Dedifferentiated amniotic fluid mesenchymal stem cell (primary cell): ENCODE measurements around the gene ABCC2.
A peak's percentile ranks its signal among the peaks of the same experiment; 100 is the strongest.
"Not testable (repeated sequence)": the region's sequence is repeated elsewhere in the genome, so short reads cannot be mapped to it uniquely, and the experiment has no call there.

Experiments used
- DNase-seq: peaks from one replicate; pipeline ENCODE4 v3.0.0-alpha.2; 2016; ENCODE audit errors: extremely low spot score

Gene ABCC2

DNA sequence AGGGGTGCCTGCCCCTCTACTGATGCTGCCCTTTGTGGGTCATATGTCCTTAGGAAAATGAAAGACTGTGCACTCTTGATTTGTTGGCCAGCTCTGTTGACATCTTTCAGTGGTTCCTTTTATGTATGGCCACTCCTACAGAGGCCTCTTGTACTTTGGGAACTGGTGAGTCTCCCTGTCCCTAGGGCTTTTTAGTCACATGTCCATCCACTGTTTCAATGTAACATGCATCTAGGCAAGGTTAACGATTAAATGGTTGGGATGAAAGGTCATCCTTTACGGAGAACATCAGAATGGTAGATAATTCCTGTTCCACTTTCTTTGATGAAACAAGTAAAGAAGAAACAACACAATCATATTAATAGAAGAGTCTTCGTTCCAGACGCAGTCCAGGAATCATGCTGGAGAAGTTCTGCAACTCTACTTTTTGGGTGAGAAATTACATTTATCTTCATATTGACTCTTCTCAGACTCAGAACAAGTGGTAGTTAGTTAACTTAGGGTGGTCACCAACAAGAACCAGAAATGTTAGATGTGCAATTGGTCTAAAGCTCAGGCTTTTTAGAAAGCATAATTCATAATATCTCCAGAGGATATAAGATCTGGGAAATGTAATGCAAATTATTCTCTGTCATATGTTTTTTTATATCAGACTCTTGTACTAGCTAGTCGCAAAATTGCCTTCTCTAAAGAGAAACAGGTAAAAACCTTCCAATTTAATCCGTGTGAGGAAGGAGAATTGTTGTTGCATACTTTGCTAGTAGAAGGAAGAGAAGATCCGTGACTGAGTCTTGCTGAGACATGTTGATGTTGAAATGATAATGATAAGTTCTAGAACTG is at the start of gene ABCC2:
Gene ABCC2, plus strand, starts transcription at position 194 of the 840 bp plus-strand sequence. Its CDS starts 205 bp downstream, at position 399.
- DNase-seq, result no peak

DNA sequence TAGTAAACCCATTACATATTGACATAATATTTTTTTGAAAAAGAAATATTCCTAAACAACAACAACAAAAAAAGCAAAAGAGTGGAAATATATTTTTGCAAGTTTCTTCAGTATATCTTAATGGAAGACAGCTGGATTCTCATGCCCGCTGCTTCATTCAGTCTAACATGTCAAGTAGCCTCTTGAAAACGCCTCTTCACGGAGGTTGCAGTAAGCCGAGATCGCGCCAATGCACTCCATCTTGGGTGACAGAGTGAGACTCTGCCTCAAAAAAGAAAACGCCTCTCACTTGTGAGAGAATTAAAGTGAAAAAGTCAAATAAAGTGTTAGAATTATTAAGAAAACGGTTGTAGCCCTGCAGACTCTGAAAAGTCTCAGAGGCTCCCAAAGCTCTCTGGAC is 49.1 kb upstream of the ABCC2 start:
- DNase-seq, result no peak

DNA sequence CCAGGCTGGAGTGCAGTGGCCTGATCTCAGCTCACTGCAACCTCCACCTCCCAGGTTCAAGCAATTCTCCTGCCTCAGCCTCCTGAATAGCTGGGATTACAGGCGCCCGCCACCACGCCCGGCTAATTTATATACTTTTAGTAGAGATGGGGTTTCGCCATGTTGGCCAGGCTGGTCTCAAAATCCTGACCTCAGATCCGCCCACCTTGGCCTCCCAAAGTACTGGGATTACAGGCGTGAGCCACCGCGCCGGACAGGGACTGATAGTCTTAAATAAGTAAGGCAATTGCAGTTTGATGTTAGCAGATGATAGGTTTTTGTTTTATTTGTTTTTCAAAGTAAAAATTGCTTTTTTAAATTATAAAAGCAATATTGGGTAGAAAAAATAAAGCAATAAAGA is 48.3 kb upstream of the ABCC2 start:
- DNase-seq, result not testable (repeated sequence)

DNA sequence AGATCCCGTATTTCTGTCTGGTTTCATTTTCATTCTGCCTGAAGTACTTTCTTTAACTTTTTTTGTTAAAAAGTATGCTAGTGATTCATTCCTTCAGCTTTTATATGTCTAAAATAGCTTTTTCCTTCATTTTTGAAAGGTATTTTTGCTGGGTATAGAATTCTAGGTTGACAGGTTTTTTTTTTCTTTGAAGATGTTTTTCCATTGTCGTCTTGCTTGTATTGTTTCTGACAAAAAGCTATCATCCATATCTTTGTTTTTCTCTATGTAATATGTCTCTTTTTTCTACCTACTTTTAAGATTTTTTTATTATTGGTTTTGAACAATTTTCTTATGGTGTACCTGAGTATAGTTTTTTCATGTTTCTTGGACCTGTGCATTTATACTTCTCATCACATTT is 42.2 kb upstream of the ABCC2 start:
- DNase-seq, result no peak

DNA sequence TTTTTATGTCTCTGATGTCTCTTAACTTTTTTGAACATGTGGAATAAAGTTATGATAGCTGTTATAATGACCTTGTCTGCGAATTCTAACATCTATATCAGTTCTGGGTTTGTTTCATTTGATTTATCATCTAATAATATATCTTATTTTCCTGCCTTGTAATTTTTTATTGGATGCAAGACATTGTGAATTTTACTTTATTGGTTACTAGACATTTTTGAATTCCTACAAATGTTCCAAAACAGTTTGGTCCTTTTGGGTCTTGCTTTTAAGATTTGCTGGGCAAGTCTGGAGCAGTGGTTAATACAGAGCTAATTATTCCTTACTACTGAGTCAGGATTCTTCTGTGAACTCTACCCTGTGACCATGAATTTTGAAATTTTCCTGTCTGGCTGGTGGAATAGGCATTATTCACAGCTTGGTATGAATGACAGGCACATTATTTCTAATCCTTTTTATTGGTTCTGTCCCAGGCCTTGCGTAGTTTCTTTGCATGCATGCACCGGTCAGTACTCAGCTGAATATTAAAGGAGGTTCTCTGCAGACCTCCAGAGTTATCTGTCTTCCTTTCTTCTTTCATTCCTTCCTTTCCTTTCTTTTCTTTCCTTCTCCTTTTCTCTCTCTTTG is 41.4 kb upstream of the ABCC2 start:
- no peak for DNase-seq

DNA sequence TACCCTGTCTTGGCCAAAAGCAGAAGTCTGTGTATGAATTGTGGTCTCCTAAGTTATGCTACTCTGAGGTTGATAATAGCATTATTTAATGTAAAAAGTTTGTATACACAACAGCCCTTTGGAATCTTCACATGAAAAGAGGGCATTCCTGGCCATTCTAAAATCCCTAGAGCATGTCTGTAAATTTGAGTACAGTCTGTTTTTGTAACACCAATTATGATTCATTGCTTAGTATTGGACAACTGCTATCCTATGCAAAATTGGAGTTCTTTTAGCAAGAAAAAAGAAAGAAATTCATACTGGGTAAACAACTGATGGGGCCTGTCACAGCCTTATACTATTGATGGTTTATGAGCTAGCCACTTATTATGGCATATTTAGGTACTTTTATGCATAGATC is 40.2 kb upstream of the ABCC2 start:
- peak; percentile 80 for DNase-seq

DNA sequence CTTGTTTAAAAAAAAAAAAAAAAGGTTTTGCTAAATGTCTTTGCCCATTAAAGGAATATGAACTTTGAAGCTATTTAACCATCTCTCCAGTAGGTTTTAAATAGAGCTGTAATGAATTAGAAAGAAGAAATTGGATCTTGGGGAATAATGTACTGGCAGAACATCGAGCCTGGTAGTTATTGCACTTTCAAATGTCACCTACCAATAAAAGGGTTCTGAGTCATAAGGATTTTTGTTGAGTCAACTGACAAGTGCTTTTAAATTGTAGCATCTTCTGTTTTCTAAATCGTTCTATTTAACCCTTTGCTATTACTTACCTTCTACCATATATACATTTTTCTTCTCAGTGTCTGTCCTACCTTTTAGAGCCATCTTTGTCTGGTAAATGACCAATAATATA is 39.7 kb upstream of the ABCC2 start:
- peak; percentile 53 for DNase-seq

DNA sequence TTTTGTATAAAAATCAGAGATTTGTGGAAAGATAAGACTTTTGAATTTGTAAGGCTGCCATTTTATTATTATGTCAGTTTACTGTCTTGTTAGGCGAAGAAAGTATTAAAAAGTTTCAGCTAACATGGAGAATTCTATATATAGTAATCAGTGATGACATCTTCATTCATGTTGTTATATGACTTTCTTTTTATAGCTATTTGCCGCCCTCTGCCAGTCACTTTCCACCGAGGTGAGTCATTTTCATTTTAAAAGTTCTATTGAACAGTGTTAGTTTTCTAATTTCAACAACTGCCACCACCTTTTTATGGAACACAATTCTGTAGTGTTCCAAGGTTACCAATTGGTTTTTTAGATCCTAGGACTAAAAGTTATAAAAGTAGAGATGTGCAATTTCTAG is 38.6 kb upstream of the ABCC2 start:
- no peak for DNase-seq

DNA sequence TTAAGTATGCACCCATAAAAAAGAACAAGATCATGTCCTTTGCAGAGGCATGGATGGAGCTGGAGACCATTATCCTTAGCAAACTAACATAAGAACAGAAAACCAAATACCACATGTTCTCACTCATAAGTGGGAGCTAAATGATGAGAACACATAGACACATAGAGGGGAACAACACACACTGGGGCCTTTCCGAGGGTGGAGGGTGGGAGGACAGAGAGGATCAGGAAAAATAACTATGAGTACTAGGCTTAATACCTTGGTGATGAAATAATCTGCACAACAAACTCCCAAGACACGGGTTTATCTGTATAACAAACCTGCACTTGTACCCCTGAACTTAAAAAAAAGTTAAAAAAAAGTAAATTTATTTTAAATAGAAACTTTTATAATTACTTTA is 36.3 kb upstream of the ABCC2 start:
- not testable (repeated sequence) for DNase-seq

DNA sequence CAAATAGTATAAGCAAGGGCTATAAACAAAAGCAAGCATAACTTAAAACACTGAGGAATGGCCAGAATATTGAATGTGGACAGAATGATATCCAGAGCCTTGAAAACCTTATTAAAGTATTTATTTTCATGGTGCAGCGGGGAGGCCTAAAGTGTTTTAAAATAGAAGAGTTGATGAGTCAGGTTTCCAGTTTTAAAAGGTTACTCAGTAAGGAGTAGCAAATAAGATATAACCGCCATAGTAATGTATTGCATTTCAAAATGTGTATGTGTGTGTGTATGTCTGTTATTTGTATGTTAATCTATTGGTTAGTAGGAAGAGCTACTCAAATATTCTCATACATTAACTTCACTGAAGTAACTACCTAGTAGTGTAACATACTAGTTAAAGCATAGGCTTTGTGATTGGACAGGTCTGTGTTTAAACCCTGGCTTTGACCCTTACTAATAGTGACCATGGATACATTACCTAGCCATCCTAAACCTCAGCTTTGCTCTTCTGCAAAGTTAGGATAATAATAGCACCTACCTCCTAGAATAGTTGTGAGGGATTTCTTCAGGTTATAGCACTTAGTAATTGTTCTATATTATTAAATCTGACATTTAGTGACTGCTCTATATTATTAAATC is 33.5 kb upstream of the ABCC2 start:
- no peak for DNase-seq

DNA sequence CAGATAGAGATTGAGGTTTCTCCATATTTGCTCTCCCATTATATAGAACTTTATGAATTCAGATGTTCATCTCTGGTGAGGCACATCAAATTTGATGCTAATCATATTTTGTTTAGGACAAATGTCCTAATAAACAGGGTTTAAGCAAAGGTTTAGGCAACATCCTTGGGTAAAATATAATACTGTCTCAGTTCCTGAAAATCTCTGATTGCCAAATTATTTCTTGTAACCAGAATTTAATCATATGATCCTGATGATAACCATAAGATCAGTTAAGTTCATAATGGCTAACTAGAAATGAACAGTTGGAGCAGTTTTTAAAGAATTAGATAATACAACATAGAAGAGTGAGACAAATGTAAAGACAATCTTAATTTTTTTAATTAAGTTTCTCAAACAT is 31.8 kb upstream of the ABCC2 start:
- DNase-seq, result no peak

DNA sequence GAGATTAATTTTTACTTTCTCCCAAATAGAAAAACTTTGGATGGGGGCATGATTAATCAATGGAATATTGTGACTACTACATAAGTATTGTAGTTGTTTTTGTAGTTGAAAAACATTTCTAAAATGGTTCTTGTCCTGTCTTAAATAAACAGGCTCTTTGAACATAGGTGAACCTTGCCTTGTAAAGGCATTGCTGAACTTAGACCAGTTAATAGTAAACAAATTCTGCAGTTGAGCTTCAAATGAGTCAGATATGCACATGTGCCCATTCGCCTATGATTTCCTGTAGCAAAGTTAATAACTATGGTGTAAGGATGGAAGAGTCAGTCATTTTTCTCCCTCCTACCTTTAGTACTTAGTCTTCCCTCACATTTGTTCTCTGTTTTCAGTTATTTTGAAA is 27.8 kb upstream of the ABCC2 start:
- no peak for DNase-seq

DNA sequence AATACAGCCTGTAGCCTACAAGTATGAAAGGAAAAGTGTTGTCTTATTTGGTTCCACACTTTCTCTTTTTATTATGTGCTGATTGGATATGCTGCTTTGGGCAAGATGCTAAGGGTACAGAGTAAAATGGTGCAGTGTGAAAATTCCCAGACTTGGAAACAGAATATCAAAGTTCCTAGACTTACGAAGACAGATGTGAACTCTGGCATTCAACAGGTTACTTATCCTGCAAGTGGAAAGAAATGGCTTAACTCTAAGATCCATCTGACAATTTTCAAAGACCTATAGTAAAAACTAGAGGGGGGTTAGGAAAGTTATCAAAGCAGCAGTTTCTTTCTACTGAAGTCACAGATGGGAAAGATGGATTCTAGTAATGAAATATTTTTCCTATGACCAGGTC is 26.3 kb upstream of the ABCC2 start:
- no peak for DNase-seq

DNA sequence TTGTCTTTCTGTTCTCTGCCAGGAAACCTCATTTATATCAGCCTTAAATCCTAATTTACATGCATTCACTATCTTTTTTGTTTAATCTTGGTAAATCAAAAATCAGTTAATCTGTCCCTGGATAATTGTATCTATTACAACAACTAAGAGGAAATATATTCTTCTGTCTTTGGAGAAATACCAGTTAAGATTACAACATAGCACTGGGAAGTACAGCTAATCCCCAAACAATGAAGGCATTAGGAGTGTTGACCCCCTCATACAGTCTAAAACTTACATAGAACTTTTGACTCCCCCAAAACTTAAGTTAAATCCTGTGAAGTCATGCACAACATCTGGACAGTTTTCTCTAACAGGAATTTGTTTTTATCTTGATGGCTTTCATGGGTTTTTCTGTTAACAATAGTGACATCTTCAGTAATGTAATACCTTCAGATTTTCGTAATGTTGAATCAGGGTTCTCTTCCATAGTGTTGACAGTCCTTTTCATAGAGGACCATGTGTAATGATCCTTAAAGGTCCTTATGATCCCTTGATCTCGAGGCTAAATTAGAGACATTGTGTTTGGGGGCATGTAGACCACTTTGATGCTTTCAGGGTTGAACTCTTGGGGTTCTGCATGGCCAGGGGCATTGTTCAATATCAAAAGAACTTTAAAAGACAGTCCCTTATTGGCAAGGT is 24.1 kb upstream of the ABCC2 start:
- DNase-seq, result no peak

DNA sequence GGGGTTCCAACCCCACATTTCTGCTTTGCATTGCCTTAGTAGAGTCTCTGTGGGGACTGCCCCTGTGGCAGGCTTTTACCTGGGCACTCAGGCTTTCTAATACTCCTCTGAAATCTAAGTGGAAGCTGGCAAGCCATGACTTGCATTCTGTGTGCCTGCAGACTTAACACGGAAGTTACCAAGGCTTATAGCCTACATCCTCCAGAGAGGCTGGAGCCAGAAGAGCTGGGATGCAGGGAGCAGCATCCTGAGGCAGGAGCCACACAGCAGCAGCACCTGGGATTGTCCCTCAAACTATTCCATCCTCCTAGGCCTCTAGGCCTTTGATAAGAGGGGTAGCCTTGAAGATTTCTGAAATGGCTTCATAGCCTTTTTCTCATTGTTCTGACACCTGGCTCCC is 22.1 kb upstream of the ABCC2 start:
- DNase-seq, result no peak

DNA sequence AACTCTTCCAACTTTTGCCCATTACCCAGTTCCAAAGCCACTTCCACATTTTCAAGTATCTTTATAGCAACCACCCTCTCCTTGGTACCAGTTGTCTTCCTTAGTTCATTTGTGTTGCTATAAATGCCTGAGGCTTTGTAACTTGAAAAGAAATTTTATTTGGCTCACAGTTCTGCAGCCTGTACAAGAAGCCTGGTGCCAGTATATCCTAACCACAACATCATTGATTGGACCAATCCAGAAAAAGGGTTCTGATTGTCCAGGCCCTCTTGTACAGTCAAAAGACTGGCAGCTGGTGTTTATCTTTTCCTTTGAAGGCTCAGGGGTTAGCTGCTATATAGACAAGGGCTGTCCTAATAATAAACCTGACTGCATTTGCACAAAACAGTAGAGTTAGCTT is 21.1 kb upstream of the ABCC2 start:
- no peak for DNase-seq

DNA sequence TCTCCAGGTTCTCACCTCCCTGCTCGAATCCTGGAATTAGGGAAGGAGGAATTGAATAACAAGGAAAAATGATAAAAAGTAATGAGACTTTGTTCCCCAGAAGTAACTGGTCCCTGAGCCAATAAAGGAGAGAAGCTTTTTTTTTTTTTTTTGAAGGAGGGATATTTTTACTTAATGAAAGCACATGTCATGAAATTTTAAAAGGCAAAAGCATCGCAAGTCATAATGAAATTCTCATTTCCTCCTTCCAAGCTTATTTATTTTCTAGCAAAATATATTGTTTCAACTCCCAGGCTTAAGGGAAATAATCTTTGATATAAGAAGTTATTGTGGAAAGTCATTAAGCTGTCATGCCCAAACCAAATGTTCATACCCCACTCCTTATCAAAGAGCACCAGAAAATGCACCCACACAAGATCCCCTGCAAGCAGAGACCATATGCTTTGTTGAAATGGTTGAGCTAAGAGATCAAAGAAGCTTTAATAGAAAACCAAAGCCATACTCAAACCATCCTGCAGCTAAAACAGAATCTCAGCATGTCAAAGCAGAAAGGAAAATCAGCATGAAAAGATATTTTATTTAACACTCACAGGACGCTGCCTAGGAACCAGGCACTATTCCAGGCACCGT is 16.7 kb upstream of the ABCC2 start:
- DNase-seq, result no peak

DNA sequence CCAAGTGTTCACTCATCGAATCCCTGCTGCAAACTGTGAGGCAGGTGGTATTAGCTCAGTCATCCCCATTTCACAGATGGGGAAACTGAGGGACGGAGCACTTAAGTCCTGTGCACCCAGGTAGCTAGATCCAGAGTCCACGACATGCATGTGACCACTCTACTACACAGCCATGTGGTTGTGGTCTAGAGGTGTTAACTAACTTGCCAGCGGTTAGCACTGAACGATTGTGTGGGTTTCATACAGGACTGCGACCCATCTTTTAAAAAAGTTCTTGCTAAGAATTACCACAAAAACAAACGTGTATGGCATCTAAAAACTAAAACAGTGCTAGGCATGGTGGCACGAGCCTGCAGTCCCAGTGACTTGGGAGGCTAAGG is 16.1 kb upstream of the ABCC2 start:
- no peak for DNase-seq

DNA sequence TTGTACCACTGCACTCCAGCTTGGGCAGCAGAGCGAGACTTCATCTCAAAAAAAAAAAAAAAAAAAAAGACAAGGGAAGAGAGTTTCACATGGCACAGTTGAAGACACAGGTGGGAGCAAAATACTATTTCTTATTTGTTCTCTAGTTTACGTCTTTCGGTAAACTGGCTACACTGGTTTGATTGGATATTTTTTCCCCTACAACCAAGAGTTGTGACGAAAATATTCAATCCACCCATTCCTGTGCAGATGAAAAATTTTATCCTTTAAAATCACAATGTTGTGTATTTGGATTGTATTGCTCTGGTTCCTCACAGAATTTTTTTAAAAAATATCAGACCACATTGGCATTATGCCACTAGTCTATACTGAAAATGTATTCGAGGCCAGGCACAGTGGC is 14.5 kb upstream of the ABCC2 start:
- DNase-seq, result no peak

DNA sequence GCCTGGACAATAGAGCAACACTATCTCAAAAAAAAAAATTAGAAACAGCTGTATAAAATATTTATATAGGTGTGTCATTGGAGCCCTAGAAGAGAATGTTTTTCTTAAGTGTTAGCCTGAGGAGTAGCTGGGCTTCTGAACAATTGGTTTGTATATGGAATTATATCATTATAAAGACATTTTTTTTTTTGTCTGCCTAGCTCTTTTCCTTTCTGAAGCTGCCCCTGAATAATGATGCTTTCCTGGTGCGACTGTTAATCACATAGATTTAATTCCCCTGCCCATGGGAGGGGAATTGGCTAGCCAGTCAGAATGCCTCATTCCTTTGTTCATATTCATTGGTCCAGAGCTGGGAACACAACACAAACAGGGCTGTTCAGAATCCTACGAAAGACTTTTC is 13.9 kb upstream of the ABCC2 start:
- no peak for DNase-seq

DNA sequence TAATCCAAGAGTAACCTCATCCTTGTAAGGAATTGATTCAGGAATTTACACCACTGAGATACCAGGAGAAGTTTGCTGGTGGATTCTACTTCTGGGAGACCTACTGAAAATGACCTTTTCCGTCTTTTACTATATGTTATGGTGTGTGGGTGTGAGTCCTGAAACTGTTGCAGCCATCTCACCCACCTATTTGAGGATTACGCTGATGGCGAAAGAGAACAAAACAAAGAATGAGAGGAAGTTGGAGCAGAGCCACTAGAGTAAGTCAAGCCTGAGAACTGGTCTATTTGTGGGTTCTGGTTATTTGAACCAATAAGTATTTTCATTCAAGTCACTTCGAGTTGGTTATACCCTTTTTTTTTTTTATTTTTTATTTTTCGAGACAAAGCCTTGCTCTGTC is 12.7 kb upstream of the ABCC2 start:
- no peak for DNase-seq

DNA sequence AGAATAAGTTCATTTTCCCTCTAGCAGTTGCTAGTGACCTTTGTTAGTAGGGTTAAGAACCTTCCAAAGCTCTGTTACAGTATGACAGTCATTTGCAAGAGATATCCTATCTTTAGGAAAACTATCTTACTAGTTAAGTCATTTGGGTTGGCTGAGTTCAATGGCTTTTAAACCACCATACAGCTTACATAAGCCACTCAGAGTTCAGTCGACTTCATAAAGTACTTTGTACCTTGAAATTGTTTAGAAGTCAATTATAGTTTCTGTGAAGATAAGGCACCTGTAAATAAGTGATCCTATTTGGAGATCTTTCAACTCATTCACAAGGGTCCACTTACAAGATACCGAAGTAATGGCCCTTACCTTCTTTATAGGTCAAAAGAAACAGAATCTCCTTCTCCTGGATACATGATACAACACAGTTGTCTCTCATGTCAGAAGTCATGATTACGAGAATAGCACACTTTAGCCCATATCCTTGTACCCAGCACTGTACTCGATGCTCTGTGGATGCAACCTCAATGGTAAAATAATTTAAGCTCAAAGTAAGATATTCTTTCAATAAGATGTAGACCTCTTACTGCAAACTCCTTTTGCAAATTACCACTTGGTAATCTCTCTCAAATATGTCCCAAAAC is 11.9 kb upstream of the ABCC2 start:
- no peak for DNase-seq
